Breast epithelium (tissue), 4 donors: Measurements from ENCODE around the gene LYRM2. TPM values are rescaled to one million over a fixed set of nuclear protein-coding genes. Genes with fewer than 3 reads are reported as not detected.

Experiments
- DNase-seq, 2 donors: peaks; one replicate each; pipeline ENCODE4 v3.0.0-alpha.2; 2019; ENCODE audit warnings: low spot score in 2 of 2
- H3K27ac ChIP-seq, 2 donors: fragments of 200-600 bp; sonication (generic) in 1 of 2; one replicate each; pipeline ENCODE4 v1.5.1; 2016 to 2019; ENCODE audit warnings: mild to moderate bottlenecking in 1 of 2
- H3K27me3 ChIP-seq, 2 donors: fragments of 200-600 bp; sonication (generic) in 1 of 2; one replicate each; pipeline versions ENCODE4 v1.5.1 to v1.6.0; 2017 to 2019; ENCODE audit warnings: control low read depth in 1 of 2, mild to moderate bottlenecking in 1 of 2
- H3K36me3 ChIP-seq: fragments of 200-600 bp; one replicate; pipeline ENCODE4 v1.5.1; 2019
- H3K4me1 ChIP-seq, 2 donors: fragments of 200-600 bp; sonication (generic); one replicate each; pipeline ENCODE4 v1.5.1; 2016 to 2019; ENCODE audit warnings: control low read depth in 1 of 2
- H3K4me3 ChIP-seq, 3 donors: fragments of 200-600 bp; sonication (generic); 1 replicate in 2 of 3; 2 replicates in 1 of 3; pipeline ENCODE4 v1.5.1; 2016 to 2019; ENCODE audit warnings: mild to moderate bottlenecking in 3 of 3, moderate library complexity in 2 of 3
- H3K9me3 ChIP-seq, 2 donors: fragments of 200-600 bp; sonication (generic) in 1 of 2; one replicate each; pipeline ENCODE4 v1.5.1; 2016 to 2019; ENCODE audit warnings: control low read depth in 1 of 2
- CTCF ChIP-seq, 3 donors: fragments of 450-650 bp; IDR thresholded peaks; one replicate each; pipeline ENCODE4 v1.5.1; 2016 to 2017; ENCODE audit warnings: antibody characterized with exemption in 3 of 3, mild to moderate bottlenecking in 3 of 3, moderate library complexity in 3 of 3
- POLR2A ChIP-seq: fragments of 450-650 bp; IDR thresholded peaks from one replicate; pipeline ENCODE4 v1.6.1; 2016; ENCODE audit warnings: antibody characterized with exemption, mild to moderate bottlenecking, moderate library complexity
- POLR2AphosphoS5 ChIP-seq, 3 donors: sonication (generic); formaldehyde crosslinking; IDR thresholded peaks; one replicate each; pipeline ENCODE4 v1.6.1; 2017; ENCODE audit warnings: antibody characterized with exemption in 3 of 3
- intact Hi-C: fragments of 100-400 bp; cut with DNase I; formaldehyde crosslinking; loops from one replicate; pipeline ENCODE4 v1.15.1; 2023; ENCODE audit warnings: low total_unique reads
- total RNA-seq, 3 donors: library from RNA; depleted of rRNA; stranded (reverse); fragments of >200 nt; gene quantifications; one replicate each; pipeline ENCODE4 v1.1.0, GENCODE V29; 2016

The LYRM2 gene
- 10 to 100 TPM; 20.3 to 27.4 (median 23.2) TPM for total RNA-seq

DNA sequence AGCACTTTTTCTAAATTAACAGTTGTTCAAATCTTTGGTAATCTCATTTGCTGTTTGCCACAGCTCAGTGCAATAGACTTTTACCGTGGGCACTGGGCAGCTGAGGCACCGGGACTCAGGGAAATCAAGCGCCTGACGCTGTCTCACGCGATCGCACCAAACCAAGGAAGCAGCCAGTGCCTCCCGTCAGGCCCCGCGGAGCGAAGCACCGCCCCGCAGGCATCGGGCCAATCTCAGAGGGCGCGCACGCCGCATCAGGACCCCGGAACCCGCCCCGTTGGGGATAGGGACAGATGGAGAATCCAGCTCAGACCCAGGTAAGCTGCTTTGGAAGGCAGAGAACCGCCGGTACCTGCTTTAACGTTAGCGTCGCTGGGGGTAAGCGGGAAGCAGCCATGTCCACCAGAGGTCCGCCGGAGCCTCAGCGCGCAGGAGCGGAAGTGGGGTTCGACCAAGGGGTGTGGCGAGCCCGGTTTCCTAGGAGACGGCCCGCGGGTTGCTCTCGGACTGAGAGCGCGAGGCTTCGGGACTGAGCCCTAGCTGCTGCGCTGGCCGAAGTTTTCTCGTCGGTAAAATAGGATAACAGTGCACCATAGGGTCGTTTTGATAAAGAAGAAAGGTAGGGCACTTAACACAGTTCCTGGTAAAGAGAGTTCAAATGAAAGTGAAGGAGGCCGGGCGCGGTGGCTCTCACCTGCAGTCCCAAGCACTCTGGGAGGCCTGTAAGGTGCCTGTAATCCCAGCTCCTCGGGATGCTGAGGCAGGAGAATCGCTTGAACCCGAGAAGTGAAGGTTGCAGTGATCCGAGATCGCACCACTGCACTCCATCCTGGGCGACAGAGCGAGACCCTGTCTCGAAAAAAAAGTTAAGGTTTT is at the start of gene LYRM2:
Gene LYRM2 (minus strand): TSS at position 428 of the 876 bp plus-strand sequence. CDS start 31 bp downstream, at position 397.
- Histone ChIP-seq H3K9me3 (no peaks in the 10 kb centered on the region), H3K36me3 (no peaks in the 10 kb centered on the region), H3K4me1 (peaks cover 0 to 10% of the 10 kb centered on the region in 2 donors), H3K4me3 (peak within 1 kb of the TSS; percentile 58 to 76 (median 62)), H3K27me3 (no peaks in the 10 kb centered on the region), H3K27ac (peak within 1 kb of the TSS; percentile 94 to 96)
- TF ChIP-seq POLR2AphosphoS5 (IDR thresholded peaks at IDR 0.05) (peak; percentile 97 to 99 (median 99)), CTCF (IDR thresholded peaks at IDR 0.05) (peak in 2 of 3 donors; percentile 27 to 36), POLR2A (peak; percentile 95)
- intact Hi-C loops: no loop called here
- DNase-seq: peak; percentile 90 to 95

DNA sequence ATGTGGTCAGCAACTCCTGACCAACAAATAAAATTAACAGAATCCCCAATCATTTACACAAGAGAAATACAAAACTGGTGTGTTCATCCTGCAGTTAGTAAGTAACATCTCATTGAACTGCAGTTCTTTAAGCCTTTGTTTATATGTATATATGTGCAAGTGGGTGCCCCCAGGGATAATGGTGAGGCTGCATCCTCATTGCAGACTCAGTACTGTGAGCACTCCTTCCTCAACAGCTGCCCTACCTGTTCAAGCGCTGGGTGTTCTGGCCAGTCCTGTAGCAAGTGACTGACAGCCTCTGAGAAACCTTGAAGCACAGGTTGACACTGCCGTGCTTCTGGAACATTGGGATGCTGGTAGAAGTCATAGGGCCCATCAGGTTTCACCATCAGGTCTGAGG is 49.8 kb upstream of the LYRM2 start:
- no peaks in the 10 kb centered on the region for H3K9me3 ChIP-seq
- H3K36me3 ChIP-seq: peaks cover 15% of the 10 kb centered on the region
- H3K4me1 ChIP-seq: no peaks in the 10 kb centered on the region
- H3K27me3 ChIP-seq: no peaks in the 10 kb centered on the region
- no peak overlapping the region for H3K27ac ChIP-seq
- intact Hi-C loops: no loop called here
- TF ChIP-seq POLR2AphosphoS5 (IDR thresholded peaks at IDR 0.05) (no peak), CTCF (IDR thresholded peaks at IDR 0.05) (no peak), POLR2A (no peak)
- H3K4me3 ChIP-seq: no peak overlapping the region
- DNase-seq: no peak

- H3K36me3 ChIP-seq: peaks cover 15% of the 10 kb centered on the region
- intact Hi-C loops: no loop called here
- no peak for DNase-seq
- H3K9me3 ChIP-seq: no peaks in the 10 kb centered on the region
- no peak overlapping the region for H3K4me3 ChIP-seq
- no peak for TF ChIP-seq POLR2AphosphoS5 (IDR thresholded peaks at IDR 0.05)
- TF ChIP-seq CTCF (IDR thresholded peaks at IDR 0.05): no peak
- no peak for TF ChIP-seq POLR2A
- no peaks in the 10 kb centered on the region for H3K4me1 ChIP-seq
- H3K27ac ChIP-seq: no peak overlapping the region
- H3K27me3 ChIP-seq: no peaks in the 10 kb centered on the region
Measured at GRCh38 chr6:89685311-89685710, 46.8 kb upstream of the LYRM2 start.

DNA sequence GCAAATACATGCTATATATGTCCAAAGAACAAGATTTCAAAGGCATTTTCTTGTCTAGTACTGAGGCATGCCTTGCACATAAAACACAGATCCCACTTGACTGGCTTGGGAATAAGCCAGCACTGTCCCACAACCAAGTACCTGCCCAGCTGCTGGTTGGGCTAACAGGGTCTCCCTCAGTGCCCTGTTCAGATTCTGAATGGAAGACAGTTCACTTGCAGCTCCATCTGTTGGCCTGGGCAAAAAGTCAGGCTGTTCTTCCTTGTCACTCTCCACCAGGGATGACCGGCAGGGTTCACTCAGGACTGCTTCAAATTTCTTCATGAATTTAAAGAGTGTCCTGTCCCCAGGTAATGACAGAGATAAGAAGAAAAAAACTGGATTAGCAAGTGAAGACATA is 44.4 kb upstream of the LYRM2 start:
- TF ChIP-seq POLR2A: no peak
- TF ChIP-seq POLR2AphosphoS5 (IDR thresholded peaks at IDR 0.05): no peak
- no peak for TF ChIP-seq CTCF (IDR thresholded peaks at IDR 0.05)
- H3K4me3 ChIP-seq: no peak overlapping the region
- no peaks in the 10 kb centered on the region for H3K9me3 ChIP-seq
- no peaks in the 10 kb centered on the region for H3K27me3 ChIP-seq
- DNase-seq: no peak
- intact Hi-C loops: loop anchor here (5.0 kb wide), 1 partner anchor 706 kb away; no protein-coding TSS in a partner anchor
- peaks cover 15% of the 10 kb centered on the region for H3K36me3 ChIP-seq
- H3K27ac ChIP-seq: no peak overlapping the region
- no peaks in the 10 kb centered on the region for H3K4me1 ChIP-seq

- intact Hi-C loops: loop anchor here (5.0 kb wide), 1 partner anchor 705 kb away; no protein-coding TSS in a partner anchor
- no peak overlapping the region for H3K27ac ChIP-seq
- peaks cover 13% of the 10 kb centered on the region for H3K36me3 ChIP-seq
- no peaks in the 10 kb centered on the region for H3K4me1 ChIP-seq
- TF ChIP-seq POLR2A: no peak
- TF ChIP-seq POLR2AphosphoS5 (IDR thresholded peaks at IDR 0.05): no peak
- TF ChIP-seq CTCF (IDR thresholded peaks at IDR 0.05): no peak
- no peaks in the 10 kb centered on the region for H3K27me3 ChIP-seq
- no peak for DNase-seq
- H3K9me3 ChIP-seq: no peaks in the 10 kb centered on the region
- no peak overlapping the region for H3K4me3 ChIP-seq
Measured at GRCh38 chr6:89681983-89682564, 43.5 kb upstream of the LYRM2 start.
